Fibroblast of lung (primary cell): Measurements from ENCODE around the gene ZNF138. TPM values are rescaled to one million over a fixed set of nuclear protein-coding genes. Genes with fewer than 3 reads are reported as not detected.

Source experiments
- DNase-seq, 2 donors: peaks; one replicate each; pipeline versions ENCODE4 v3.0.0 to v3.0.0-alpha.2; 2010; ENCODE audit warnings: low read depth in 2 of 2
- H2AFZ ChIP-seq: 2 replicates; pipeline ENCODE4 v1.5.1; 2012; ENCODE audit warnings: low read length, control low read depth, inconsistent platforms
- H3K27ac ChIP-seq: 2 replicates; pipeline ENCODE4 v1.5.1; 2011; ENCODE audit warnings: low read length, control low read depth; ENCODE audit not compliant: insufficient read depth
- H3K27me3 ChIP-seq: 2 replicates; pipeline ENCODE4 v1.5.1; 2011; ENCODE audit warnings: mild to moderate bottlenecking, low read length; ENCODE audit not compliant: control insufficient read depth, insufficient read depth
- H3K36me3 ChIP-seq: 2 replicates; pipeline ENCODE4 v1.5.1; 2011; ENCODE audit warnings: low read length; ENCODE audit not compliant: control insufficient read depth, insufficient read depth
- H3K4me1 ChIP-seq: 2 replicates; pipeline ENCODE4 v1.5.1; 2011; ENCODE audit warnings: low read length; ENCODE audit not compliant: control insufficient read depth, insufficient read depth; ENCODE audit errors: extremely low read depth
- H3K4me2 ChIP-seq: 2 replicates; pipeline ENCODE4 v1.5.1; 2011; ENCODE audit warnings: low read length, control low read depth; ENCODE audit not compliant: insufficient read depth; ENCODE audit errors: extremely low read depth
- H3K4me3 ChIP-seq, 4 experiments: fragments of 200-600 bp in 1 of 4; sonication (generic) in 1 of 4; replicated peaks in 1 of 4; 2 replicates each; pipeline ENCODE4 v1.5.1; 2011 to 2016; ENCODE audit warnings: low read length in 4 of 4, low read depth in 3 of 4, mild to moderate bottlenecking in 3 of 4, control low read depth in 2 of 4, inconsistent platforms in 1 of 4, mixed read lengths in 1 of 4; ENCODE audit not compliant: insufficient read depth in 1 of 4; ENCODE audit errors: control extremely low read depth in 1 of 4
- H3K79me2 ChIP-seq: 2 replicates; pipeline ENCODE4 v1.5.1; 2012; ENCODE audit warnings: mild to moderate bottlenecking, low read length, inconsistent platforms; ENCODE audit not compliant: control insufficient read depth, insufficient read depth
- H3K9ac ChIP-seq: 2 replicates; pipeline ENCODE4 v1.5.1; 2011; ENCODE audit warnings: mild to moderate bottlenecking, low read length, control low read depth; ENCODE audit not compliant: insufficient read depth
- H3K9me3 ChIP-seq: 2 replicates; pipeline ENCODE4 v1.5.1; 2012; ENCODE audit warnings: low read depth, low read length; ENCODE audit not compliant: control insufficient read depth, insufficient read depth
- H4K20me1 ChIP-seq: 2 replicates; pipeline ENCODE4 v1.5.1; 2011; ENCODE audit warnings: low read length; ENCODE audit not compliant: control insufficient read depth, insufficient read depth; ENCODE audit errors: extremely low read depth
- CTCF ChIP-seq, 2 donors: IDR thresholded peaks in 1 of 2; conservative IDR thresholded peaks in 1 of 2; 1 replicate in 1 of 2; 2 replicates in 1 of 2; pipeline ENCODE4 v1.5.1; 2011 to 2012; ENCODE audit warnings: low read length in 2 of 2, control low read depth in 1 of 2, inconsistent platforms in 1 of 2, low read depth in 1 of 2, mild to moderate bottlenecking in 1 of 2
- EZH2 ChIP-seq: IDR thresholded peaks from 2 replicates; pipeline ENCODE4 v1.5.1; 2012; ENCODE audit warnings: low read length, control low read depth, mild to moderate bottlenecking; ENCODE audit errors: missing control alignments
- polyA plus RNA-seq, 2 donors: library from polyadenylated mRNA; depleted of rRNA in 1 of 2; stranded (reverse) in 1 of 2; unstranded in 1 of 2; fragments of >200 nt; gene quantifications; 2 replicates each; pipeline ENCODE4 v1.2.1, GENCODE V29; 2011 to 2012; ENCODE audit warnings: missing spikeins in 1 of 2
- total RNA-seq: library from RNA; depleted of rRNA; stranded (reverse); fragments of >200 nt; gene quantifications from 2 replicates; pipeline ENCODE4 v1.2.1, GENCODE V29; 2014

The ZNF138 gene
- total and polyA plus RNA-seq, 2 donors (not counting 1 experiment from before 2014, with no cell fraction given): 3.3 to 4.1 TPM

DNA sequence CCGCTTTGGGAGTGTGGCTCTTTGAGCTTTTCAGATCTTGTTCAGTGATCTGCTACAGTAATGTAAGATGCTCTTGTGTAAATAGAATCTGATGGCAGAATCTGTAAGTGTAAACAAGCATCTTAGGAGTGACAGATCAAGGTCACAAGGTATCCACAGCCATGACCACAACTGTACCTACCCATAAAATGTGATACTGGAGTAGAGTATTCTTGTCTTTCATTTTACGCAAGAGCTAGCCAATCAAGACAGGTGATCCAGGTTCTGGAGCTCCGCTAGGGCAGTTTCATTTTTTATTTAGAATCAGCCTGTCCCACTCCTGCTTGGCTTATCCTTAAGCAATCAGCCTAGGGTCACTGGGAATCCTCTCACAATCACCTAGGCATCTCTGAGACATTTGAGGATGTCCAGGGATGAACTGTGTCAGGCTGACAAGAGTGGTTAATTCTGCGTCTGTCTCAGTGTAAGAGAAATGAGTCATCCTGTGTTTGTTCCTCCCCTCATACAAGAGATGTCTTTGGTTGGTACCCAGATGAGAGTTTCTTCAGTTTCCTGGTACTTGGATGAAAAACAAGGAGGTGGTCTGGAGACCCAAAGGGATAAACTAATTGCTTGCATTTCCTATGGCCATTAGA is 13.6 kb downstream of the ZNF138 start:
- Histone ChIP-seq H3K79me2 (no peaks in the 10 kb centered on the region), H3K27me3 (no peaks in the 10 kb centered on the region), H3K4me1 (no peaks in the 10 kb centered on the region), H3K27ac (no peak overlapping the region), H2AFZ (no peak overlapping the region), H3K36me3 (no peaks in the 10 kb centered on the region), H3K4me2 (no peak overlapping the region), H3K4me3 (no peak overlapping the region), H4K20me1 (no peaks in the 10 kb centered on the region), H3K9me3 (no peaks in the 10 kb centered on the region), H3K9ac (no peak overlapping the region)
- TF ChIP-seq EZH2: no peak
- TF ChIP-seq CTCF (conservative IDR thresholded peaks at IDR 0.05 in 1 of 2, IDR thresholded peaks at IDR 0.05 in 1 of 2; ENCODE audit: low read depth in 1 of 2, low read length in 2 of 2): no peak
- DNase-seq: no peak

GRCh38 chr7:64811767-64812166 is 17.5 kb downstream of the ZNF138 start:
- no peaks in the 10 kb centered on the region for H3K4me1 ChIP-seq
- H4K20me1 ChIP-seq: no peaks in the 10 kb centered on the region
- no peak overlapping the region for H3K9ac ChIP-seq
- no peak overlapping the region for H3K27ac ChIP-seq
- no peaks in the 10 kb centered on the region for H3K27me3 ChIP-seq
- no peaks in the 10 kb centered on the region for H3K79me2 ChIP-seq
- H3K4me2 ChIP-seq: no peak overlapping the region
- TF ChIP-seq CTCF (conservative IDR thresholded peaks at IDR 0.05 in 1 of 2, IDR thresholded peaks at IDR 0.05 in 1 of 2; ENCODE audit: low read depth in 1 of 2, low read length in 2 of 2): no peak
- TF ChIP-seq EZH2: no peak
- H2AFZ ChIP-seq: no peak overlapping the region
- DNase-seq: no peak
- no peaks in the 10 kb centered on the region for H3K36me3 ChIP-seq
- H3K9me3 ChIP-seq: no peaks in the 10 kb centered on the region
- no peak overlapping the region for H3K4me3 ChIP-seq

DNA sequence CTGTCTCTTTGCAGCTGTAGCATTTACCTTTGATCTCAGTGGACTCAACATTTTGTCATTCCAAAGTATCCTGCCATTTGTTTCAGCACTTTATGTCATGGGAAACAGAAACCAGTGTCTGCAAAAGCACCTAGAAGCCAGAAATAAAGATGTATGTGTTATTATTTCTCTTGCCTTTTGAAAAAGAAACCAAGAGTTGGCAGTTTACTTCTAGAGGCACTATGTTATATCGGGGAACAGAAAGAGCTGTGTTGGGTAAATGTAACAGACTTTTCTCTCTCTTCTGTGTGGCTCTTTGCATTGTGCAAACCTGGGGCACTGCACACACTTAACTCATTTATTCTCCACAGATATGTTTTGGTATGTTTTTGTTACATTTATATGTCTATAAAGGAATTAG is 36.7 kb downstream of the ZNF138 start:
- H3K36me3 ChIP-seq: no peaks in the 10 kb centered on the region
- H2AFZ ChIP-seq: no peak overlapping the region
- TF ChIP-seq EZH2: no peak
- TF ChIP-seq CTCF (conservative IDR thresholded peaks at IDR 0.05 in 1 of 2, IDR thresholded peaks at IDR 0.05 in 1 of 2; ENCODE audit: low read depth in 1 of 2, low read length in 2 of 2): no peak
- H3K4me2 ChIP-seq: no peak overlapping the region
- H4K20me1 ChIP-seq: no peaks in the 10 kb centered on the region
- no peaks in the 10 kb centered on the region for H3K9me3 ChIP-seq
- no peak overlapping the region for H3K27ac ChIP-seq
- DNase-seq: no peak
- H3K4me1 ChIP-seq: no peaks in the 10 kb centered on the region
- no peak overlapping the region for H3K4me3 ChIP-seq
- no peaks in the 10 kb centered on the region for H3K79me2 ChIP-seq
- H3K9ac ChIP-seq: no peak overlapping the region
- H3K27me3 ChIP-seq: no peaks in the 10 kb centered on the region
